ENCODE measurements around the gene CSNK1D. TPM values are rescaled to one million over a fixed set of nuclear protein-coding genes. Genes with fewer than 3 reads are reported as not detected.

CSNK1D gene
- total and polyA plus RNA-seq, 4 donors, result 72.7 to 160 (median 123) TPM

DNA sequence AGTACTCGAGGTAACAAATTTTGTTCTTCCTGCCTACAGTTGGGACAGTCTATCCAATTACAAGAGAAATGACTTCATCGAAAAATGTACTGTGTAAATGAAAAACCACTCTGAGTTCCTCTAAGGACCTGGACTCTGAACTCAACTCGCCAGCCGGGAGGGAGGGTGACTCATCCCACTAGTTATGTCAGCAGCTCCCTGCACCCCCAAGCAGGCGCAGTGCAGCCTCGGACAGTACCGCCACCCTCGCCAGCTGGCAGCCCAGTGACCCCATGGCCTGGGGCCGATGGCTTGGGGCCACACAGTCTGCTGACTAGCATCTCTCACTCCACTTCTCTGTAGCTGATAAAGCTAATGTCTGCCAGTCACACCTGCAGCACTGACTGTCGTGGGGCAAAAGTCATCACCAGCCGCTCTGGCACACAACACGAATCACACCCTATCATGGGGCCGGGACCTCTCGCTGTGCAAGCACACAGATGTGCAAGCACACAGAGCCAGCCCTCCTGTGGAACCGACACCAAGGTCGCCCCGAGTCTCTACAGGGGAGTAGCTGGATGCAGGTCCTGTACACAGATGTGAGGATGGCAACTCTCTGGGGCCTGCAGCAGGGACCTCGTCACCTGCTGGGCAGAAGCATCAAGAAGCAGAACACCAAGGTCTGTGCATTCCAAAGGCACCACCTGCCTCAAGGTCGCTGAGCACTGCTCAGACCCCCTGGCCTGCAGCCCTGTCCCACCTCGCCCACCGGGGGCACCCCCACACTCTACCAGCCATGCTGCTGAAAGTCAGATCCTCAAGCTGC lies 5.7 kb downstream of the CSNK1D start:
- no peak overlapping the region for H3K4me3 ChIP-seq
- DNase-seq, result peak; percentile 51 to 62 (median 51)
- H3K4me1 ChIP-seq (ENCODE audit: control insufficient read depth in 5 of 5, insufficient read depth in 5 of 5, low read length in 5 of 5), result peaks cover 2 to 40% (median 27%) of the 10 kb centered on the region in 5 donors
- peak overlapping the region; percentile 31 to 64 for H3K9ac ChIP-seq (ENCODE audit: insufficient read depth in 1 of 2, low read length in 2 of 2)
- 35 to 53% methylated on average over 21 of the region's 21 CpGs for WGBS, 2 donors
- no peak for TF ChIP-seq CTCF (IDR thresholded peaks at IDR 0.05; ENCODE audit: control extremely low read depth, extremely low read depth)
- H3K27ac ChIP-seq (ENCODE audit: low read depth in 1 of 2, low read length in 1 of 2), result peak overlapping the region; percentile 88 to 93
- ATAC-seq (ENCODE audit: insufficient read depth, low FRiP score), result peak; percentile 92
- H3K9me3 ChIP-seq (ENCODE audit: control insufficient read depth in 4 of 4, insufficient read depth in 3 of 4, low read length in 3 of 4), result no peaks in the 10 kb centered on the region
- no peaks in the 10 kb centered on the region for H3K27me3 ChIP-seq (ENCODE audit: control insufficient read depth in 3 of 3, insufficient read depth in 3 of 3, low read length in 2 of 3)
- peaks cover 9 to 52% (median 34%) of the 10 kb centered on the region in 4 donors for H3K36me3 ChIP-seq (ENCODE audit: control insufficient read depth in 4 of 4, insufficient read depth in 4 of 4, low read length in 4 of 4)

GRCh38 chr17:82266142-82266541 lies 7.4 kb downstream of the CSNK1D start:
- Histone ChIP-seq H3K9me3 (ENCODE audit: control insufficient read depth in 4 of 4, insufficient read depth in 3 of 4, low read length in 3 of 4) (no peaks in the 10 kb centered on the region), H3K4me1 (ENCODE audit: control insufficient read depth in 5 of 5, insufficient read depth in 5 of 5, low read length in 5 of 5) (peaks cover 0 to 35% (median 20%) of the 10 kb centered on the region in 5 donors), H3K27me3 (ENCODE audit: control insufficient read depth in 3 of 3, insufficient read depth in 3 of 3, low read length in 2 of 3) (no peaks in the 10 kb centered on the region), H3K9ac (ENCODE audit: insufficient read depth in 1 of 2, low read length in 2 of 2) (no peak overlapping the region), H3K4me3 (no peak overlapping the region), H3K27ac (ENCODE audit: low read depth in 1 of 2, low read length in 1 of 2) (peak overlapping the region in 1 of 2 donors; percentile 72), H3K36me3 (ENCODE audit: control insufficient read depth in 4 of 4, insufficient read depth in 4 of 4, low read length in 4 of 4) (peaks cover 21 to 59% (median 39%) of the 10 kb centered on the region in 4 donors)
- no peak for DNase-seq
- TF ChIP-seq CTCF (IDR thresholded peaks at IDR 0.05; ENCODE audit: control extremely low read depth, extremely low read depth), result no peak
- 91 to 93% methylated on average over 10 of the region's 10 CpGs for WGBS, 2 donors
- no peak for ATAC-seq (ENCODE audit: insufficient read depth, low FRiP score)

DNA sequence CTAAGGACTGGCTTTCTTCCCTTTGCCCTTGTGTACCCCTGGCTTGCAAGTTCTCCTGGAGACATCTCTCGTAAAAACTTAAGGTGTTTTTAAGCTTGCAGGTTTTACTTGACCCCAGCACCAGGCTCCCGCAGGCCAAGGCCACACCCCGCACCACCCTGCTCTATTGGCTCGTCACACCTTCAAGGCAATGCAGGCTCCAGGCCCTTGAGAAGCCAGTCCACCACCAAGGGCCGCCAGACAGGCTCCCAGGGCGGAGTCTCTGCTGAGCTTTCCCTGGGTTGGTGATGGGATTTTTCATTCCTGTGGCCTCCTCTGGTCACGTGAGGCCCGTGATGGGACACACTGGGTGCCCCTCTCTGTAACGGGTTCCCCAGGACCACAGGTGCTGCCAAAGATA lies 9.9 kb downstream of the CSNK1D start:
- peaks cover 0 to 18% (median 14%) of the 10 kb centered on the region in 5 donors for H3K4me1 ChIP-seq (ENCODE audit: control insufficient read depth in 5 of 5, insufficient read depth in 5 of 5, low read length in 5 of 5)
- ATAC-seq (ENCODE audit: insufficient read depth, low FRiP score), result no peak
- H3K4me3 ChIP-seq, result no peak overlapping the region
- no peak overlapping the region for H3K27ac ChIP-seq (ENCODE audit: low read depth in 1 of 2, low read length in 1 of 2)
- TF ChIP-seq CTCF (IDR thresholded peaks at IDR 0.05; ENCODE audit: control extremely low read depth, extremely low read depth), result no peak
- H3K27me3 ChIP-seq (ENCODE audit: control insufficient read depth in 3 of 3, insufficient read depth in 3 of 3, low read length in 2 of 3), result no peaks in the 10 kb centered on the region
- H3K9ac ChIP-seq (ENCODE audit: insufficient read depth in 1 of 2, low read length in 2 of 2), result no peak overlapping the region
- no peak for DNase-seq
- WGBS, 2 donors, result 80 to 85% methylated on average over 9 of the region's 9 CpGs
- H3K9me3 ChIP-seq (ENCODE audit: control insufficient read depth in 4 of 4, insufficient read depth in 3 of 4, low read length in 3 of 4), result no peaks in the 10 kb centered on the region
- peaks cover 27 to 70% (median 51%) of the 10 kb centered on the region in 4 donors for H3K36me3 ChIP-seq (ENCODE audit: control insufficient read depth in 4 of 4, insufficient read depth in 4 of 4, low read length in 4 of 4)
